Umbilical cord (tissue), 2 donors: Measurements from ENCODE around the gene MIR17HG. TPM values are rescaled to one million over a fixed set of nuclear protein-coding genes. Genes with fewer than 3 reads are reported as not detected.
A peak's percentile ranks its signal among the peaks of the same experiment; 100 is the strongest.
"Not testable (repeated sequence)": the region's sequence is repeated elsewhere in the genome, so short reads cannot be mapped to it uniquely, and the experiment has no call there.

Source experiments
- DNase-seq: peaks from one replicate; pipeline ENCODE4 v3.0.0-alpha.2; 2015; ENCODE audit warnings: low spot score
- total RNA-seq: library from RNA; depleted of rRNA; stranded (reverse); fragments of >200 nt; gene quantifications from one replicate; pipeline ENCODE4 v1.2.3, GENCODE V29; 2014; ENCODE audit warnings: low replicate concordance; ENCODE audit not compliant: insufficient read depth

The MIR17HG gene
- total RNA-seq, result 7.9 TPM

- DNase-seq, result peak; percentile 93
Measured at GRCh38 chr13:91347202-91347995, at the start of gene MIR17HG. TSS of gene MIR17HG (plus strand) at chr13:91347687.

- no peak for DNase-seq
Measured at GRCh38 chr13:91298060-91298459, 49.4 kb upstream of the MIR17HG start.

GRCh38 chr13:91302111-91302510, 45.4 kb upstream of the MIR17HG start:
- no peak for DNase-seq

- no peak for DNase-seq
Measured at GRCh38 chr13:91303031-91303430, 44.5 kb upstream of the MIR17HG start.

- peak; percentile 17 for DNase-seq
Measured at GRCh38 chr13:91304741-91305140, 42.7 kb upstream of the MIR17HG start.

GRCh38 chr13:91305652-91306051, 41.8 kb upstream of the MIR17HG start:
- no peak for DNase-seq

- no peak for DNase-seq
Measured at GRCh38 chr13:91307887-91308286, 39.6 kb upstream of the MIR17HG start.

- DNase-seq, result no peak
Measured at GRCh38 chr13:91308299-91308698, 39.2 kb upstream of the MIR17HG start.

- DNase-seq, result no peak
Measured at GRCh38 chr13:91311491-91311890, 36.0 kb upstream of the MIR17HG start.

- no peak for DNase-seq
Measured at GRCh38 chr13:91312324-91312723, 35.2 kb upstream of the MIR17HG start.

- DNase-seq, result peak; percentile 51
Measured at GRCh38 chr13:91313103-91313502, 34.4 kb upstream of the MIR17HG start.

- no peak for DNase-seq
Measured at GRCh38 chr13:91313581-91313980, 33.9 kb upstream of the MIR17HG start.

GRCh38 chr13:91314888-91315287, 32.6 kb upstream of the MIR17HG start:
- no peak for DNase-seq

- no peak for DNase-seq
Measured at GRCh38 chr13:91318886-91319285, 28.6 kb upstream of the MIR17HG start.

- no peak for DNase-seq
Measured at GRCh38 chr13:91319996-91320395, 27.5 kb upstream of the MIR17HG start.

- not testable (repeated sequence) for DNase-seq
Measured at GRCh38 chr13:91320990-91321389, 26.5 kb upstream of the MIR17HG start.

GRCh38 chr13:91323349-91323748, 24.1 kb upstream of the MIR17HG start:
- DNase-seq, result no peak

GRCh38 chr13:91326146-91326545, 21.3 kb upstream of the MIR17HG start:
- DNase-seq, result no peak

- DNase-seq, result no peak
Measured at GRCh38 chr13:91328726-91329125, 18.8 kb upstream of the MIR17HG start.

GRCh38 chr13:91329733-91330132, 17.8 kb upstream of the MIR17HG start:
- DNase-seq, result no peak

GRCh38 chr13:91331047-91331915, 16.2 kb upstream of the MIR17HG start:
- no peak for DNase-seq

GRCh38 chr13:91346062-91346461, 1.4 kb upstream of the MIR17HG start:
- DNase-seq, result no peak

- DNase-seq, result no peak
Measured at GRCh38 chr13:91346850-91347201, 661 bp upstream of the MIR17HG start.
